ENCODE measurements around the gene COL4A1.

GRCh38 chr13:110213461-110214074, 93.4 kb downstream of the COL4A1 start:
- TF ChIP-seq DPF2 (CRISPR knock-in tag; IDR thresholded peaks at IDR 0.05; ENCODE audit: borderline replicate concordance, low read depth): no peak
- TF ChIP-seq TERF1 (CRISPR knock-in tag; IDR thresholded peaks at IDR 0.05): no peak
